Transverse colon (tissue), 3 donors: ENCODE measurements around the gene INCA1.

ENCODE experiments used
- CTCF ChIP-seq, 5 experiments: fragments of 200-600 bp in 3 of 5; fragments of 450-650 bp in 2 of 5; sonication (generic) in 3 of 5; IDR thresholded peaks; 1 replicate in 2 of 5; 2 replicates in 3 of 5; pipeline ENCODE4 v1.5.1; 2016 to 2017; ENCODE audit warnings: antibody characterized with exemption in 5 of 5, inconsistent platforms in 3 of 5, mild to moderate bottlenecking in 2 of 5, moderate library complexity in 1 of 5
- POLR2A ChIP-seq: fragments of 450-650 bp; IDR thresholded peaks from one replicate; pipeline ENCODE4 v1.6.1; 2016; ENCODE audit warnings: antibody characterized with exemption, mild to moderate bottlenecking, moderate library complexity

- TF ChIP-seq CTCF (IDR thresholded peaks at IDR 0.05) = no peak
- no peak for TF ChIP-seq POLR2A
Observed at GRCh38 chr17:5003214-5003867, 6.0 kb upstream of the INCA1 start.
